Esophagus squamous epithelium (tissue), 4 donors: ENCODE results near the gene PTMS.

ENCODE experiments used
- CTCF ChIP-seq, 6 experiments: fragments of 450-650 bp in 4 of 6; fragments of 200-600 bp in 2 of 6; sonication (generic) in 2 of 6; IDR thresholded peaks; one replicate each; pipeline ENCODE4 v1.5.1; 2016 to 2019; ENCODE audit warnings: antibody characterized with exemption in 6 of 6, mild to moderate bottlenecking in 4 of 6, moderate library complexity in 4 of 6
- POLR2A ChIP-seq, 4 donors: fragments of 450-650 bp; IDR thresholded peaks; one replicate each; pipeline ENCODE4 v1.6.1; 2017; ENCODE audit warnings: antibody characterized with exemption in 4 of 4, mild to moderate bottlenecking in 4 of 4, moderate library complexity in 3 of 4

- TF ChIP-seq CTCF (IDR thresholded peaks at IDR 0.05) (no peak), POLR2A (IDR thresholded peaks at IDR 0.05) (no peak)
Measured at GRCh38 chr12:6730169-6730568, 36.0 kb upstream of the PTMS start.
